ENCODE measurements around the gene SP7. TPM values are rescaled to one million over a fixed set of nuclear protein-coding genes. Genes with fewer than 3 reads are reported as not detected.

The SP7 gene
- total RNA-seq, 1 experiment from 2014 or later = not detected

GRCh38 chr12:53287741-53288216 lies 48.4 kb downstream of the SP7 start:
- no peak overlapping the region for H3K27ac ChIP-seq
- no peaks in the 10 kb centered on the region for H3K4me1 ChIP-seq
- no peaks in the 10 kb centered on the region for H3K9me3 ChIP-seq (replicated peaks)
- no peaks in the 10 kb centered on the region for H3K27me3 ChIP-seq
- peaks cover 52% of the 10 kb centered on the region for H3K36me3 ChIP-seq
- peak; percentile 26 to 56 for DNase-seq
- no peak overlapping the region for H3K4me3 ChIP-seq

GRCh38 chr12:53286448-53286847 lies 49.7 kb downstream of the SP7 start:
- Histone ChIP-seq H3K4me3 (no peak overlapping the region), H3K36me3 (peaks cover 59% of the 10 kb centered on the region), H3K9me3 (replicated peaks) (no peaks in the 10 kb centered on the region), H3K27ac (no peak overlapping the region), H3K27me3 (no peaks in the 10 kb centered on the region), H3K4me1 (no peaks in the 10 kb centered on the region)
- DNase-seq = no peak

GRCh38 chr12:53279888-53280498 lies 56.2 kb downstream of the SP7 start:
- Histone ChIP-seq H3K4me3 (no peak overlapping the region), H3K9me3 (replicated peaks) (no peaks in the 10 kb centered on the region), H3K27ac (no peak overlapping the region), H3K36me3 (peaks cover 61% of the 10 kb centered on the region), H3K27me3 (no peaks in the 10 kb centered on the region), H3K4me1 (no peaks in the 10 kb centered on the region)
- DNase-seq = no peak

GRCh38 chr12:53279283-53279869 lies 56.8 kb downstream of the SP7 start:
- Histone ChIP-seq H3K27me3 (no peaks in the 10 kb centered on the region), H3K27ac (no peak overlapping the region), H3K36me3 (peaks cover 61% of the 10 kb centered on the region), H3K9me3 (replicated peaks) (no peaks in the 10 kb centered on the region), H3K4me1 (no peaks in the 10 kb centered on the region), H3K4me3 (no peak overlapping the region)
- no peak for DNase-seq

GRCh38 chr12:53277981-53278380 lies 58.2 kb downstream of the SP7 start:
- Histone ChIP-seq H3K27me3 (no peaks in the 10 kb centered on the region), H3K27ac (no peak overlapping the region), H3K9me3 (replicated peaks) (no peaks in the 10 kb centered on the region), H3K4me3 (no peak overlapping the region), H3K4me1 (no peaks in the 10 kb centered on the region), H3K36me3 (peaks cover 56% of the 10 kb centered on the region)
- no peak for DNase-seq

Other genes starting within 250 kb of the SP7 start
- 11.5 and 13.0 TPM in 2 replicates for gene IGFBP6, start 238.7 kb downstream of the SP7 start, total RNA-seq (2014; rRNA removed; shearing (Covaris generic))
- gene SOAT2, start 232.9 kb downstream of the SP7 start, total RNA-seq (2014; rRNA removed; shearing (Covaris generic)) = not detected in 2 replicates
- gene ZNF740, start 155.6 kb downstream of the SP7 start, total RNA-seq (2014; rRNA removed; shearing (Covaris generic)) = 17.4 and 17.8 TPM in 2 replicates
- 1.7 and 3.3 TPM in 2 replicates for gene CSAD, start 155.4 kb downstream of the SP7 start, total RNA-seq (2014; rRNA removed; shearing (Covaris generic))
- not detected in 2 replicates for gene ITGB7, start 129.1 kb downstream of the SP7 start, total RNA-seq (2014; rRNA removed; shearing (Covaris generic))
- gene RARG, start 104.1 kb downstream of the SP7 start, total RNA-seq (2014; rRNA removed; shearing (Covaris generic)) = 5.0 and 5.5 TPM in 2 replicates
- gene ESPL1, start 68.1 kb downstream of the SP7 start, total RNA-seq (2014; rRNA removed; shearing (Covaris generic)) = 24.9 and 29.5 TPM in 2 replicates
- gene PFDN5, start 40.8 kb downstream of the SP7 start, total RNA-seq (2014; rRNA removed; shearing (Covaris generic)) = 297 and 308 TPM in 2 replicates
- gene MYG1, start 36.7 kb downstream of the SP7 start, total RNA-seq (2014; rRNA removed; shearing (Covaris generic)) = 35.8 and 37.9 TPM in 2 replicates
- gene AAAS, start 14.7 kb downstream of the SP7 start, total RNA-seq (2014; rRNA removed; shearing (Covaris generic)) = 55.5 and 57.2 TPM in 2 replicates
- 50.2 and 53.1 TPM in 2 replicates for gene SP1, start 43.8 kb upstream of the SP7 start, total RNA-seq (2014; rRNA removed; shearing (Covaris generic))
- gene AMHR2, start 87.5 kb upstream of the SP7 start, total RNA-seq (2014; rRNA removed; shearing (Covaris generic)) = 0.14 and 0.15 TPM in 2 replicates
- 54.5 and 59.5 TPM in 2 replicates for gene PRR13, start 105.4 kb upstream of the SP7 start, total RNA-seq (2014; rRNA removed; shearing (Covaris generic))
- gene PCBP2, start 115.7 kb upstream of the SP7 start, total RNA-seq (2014; rRNA removed; shearing (Covaris generic)) = 246 and 250 TPM in 2 replicates
- gene MAP3K12, start 163.1 kb upstream of the SP7 start, total RNA-seq (2014; rRNA removed; shearing (Covaris generic)) = 5.9 and 7.6 TPM in 2 replicates
- gene TARBP2, start 164.9 kb upstream of the SP7 start, total RNA-seq (2014; rRNA removed; shearing (Covaris generic)) = 35.2 and 41.2 TPM in 2 replicates
- gene NPFF, start 171.1 kb upstream of the SP7 start, total RNA-seq (2014; rRNA removed; shearing (Covaris generic)) = 0.43 TPM in 1 of 2 replicates, not detected in the other